ENCODE results near the gene PANK1.

Gene PANK1

DNA sequence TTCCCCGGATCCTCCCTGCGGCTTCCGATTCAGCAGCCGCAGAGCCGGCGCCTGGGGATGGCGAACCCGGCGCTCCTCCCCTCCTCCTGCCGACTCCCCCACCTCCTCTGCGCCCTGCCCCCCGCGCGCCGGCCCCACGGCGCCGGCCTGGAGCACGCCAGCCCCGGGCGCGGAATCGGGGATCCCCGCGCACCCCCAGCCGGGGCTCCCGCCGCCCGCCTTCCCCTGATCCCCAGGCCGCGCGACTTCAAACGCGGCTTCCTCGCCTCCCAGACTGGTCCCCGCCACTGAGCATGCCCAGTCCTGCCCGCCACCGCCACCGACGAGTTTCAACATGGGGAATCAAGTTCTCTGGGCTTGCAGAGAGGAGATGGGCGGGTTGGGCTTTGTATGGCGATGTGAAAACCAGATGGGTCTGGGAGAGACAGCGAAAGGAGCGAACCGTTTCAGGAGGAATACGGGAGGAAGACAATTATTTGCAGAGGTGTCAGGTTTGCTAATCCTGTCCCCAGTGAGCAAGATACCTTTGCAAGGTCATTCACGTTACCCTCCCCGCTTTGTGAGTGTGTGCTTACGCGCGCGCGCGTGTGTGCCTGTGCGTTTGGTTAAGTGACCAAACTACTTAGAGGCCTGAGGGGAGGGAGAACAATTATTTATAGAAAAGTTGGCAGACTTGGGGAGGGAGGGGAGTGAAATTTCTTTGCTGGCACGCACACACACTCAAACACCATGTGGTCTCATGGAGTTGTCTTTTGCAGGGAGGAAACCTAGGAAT lies at the start of gene PANK1:
TSS of gene PANK1 (minus strand) at position 276 of the 775 bp plus-strand sequence. CDS start 351 bp downstream, outside the sequence.
- TF ChIP-seq JUND (IDR thresholded peaks at IDR 0.05; ENCODE audit: low read depth), result no peak
- in situ Hi-C loops (cut with HindIII; ENCODE audit: low pct_unique_long_range_greater_than_20kb, low sequenced_read_pairs), result no loop called here
- peak; percentile 63 to 86 for DNase-seq (ENCODE audit: low read depth in 1 of 2, low spot score in 1 of 2)

DNA sequence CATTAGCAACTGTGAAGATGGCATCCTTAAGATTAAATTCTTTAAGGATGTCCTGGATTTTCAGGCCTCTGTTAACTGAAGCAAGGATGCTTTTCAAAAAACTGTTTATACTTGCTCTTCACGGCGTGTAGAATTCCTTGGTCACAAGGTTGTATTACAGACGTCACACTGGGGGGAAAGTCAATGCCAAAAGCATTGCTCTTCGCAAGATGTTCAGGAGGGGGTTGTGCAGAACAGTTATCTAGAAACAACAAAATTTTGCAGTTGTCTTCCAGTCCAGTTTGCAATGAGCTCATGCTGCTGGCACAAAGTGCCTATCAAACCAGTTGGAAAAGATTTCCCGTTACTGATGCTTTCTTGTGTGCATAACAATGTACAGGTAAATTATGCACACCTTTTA lies 48.1 kb upstream of the PANK1 start:
- DNase-seq (ENCODE audit: low read depth in 1 of 2, low spot score in 1 of 2), result no peak
- in situ Hi-C loops (cut with HindIII; ENCODE audit: low pct_unique_long_range_greater_than_20kb, low sequenced_read_pairs), result no loop called here
- TF ChIP-seq JUND (IDR thresholded peaks at IDR 0.05; ENCODE audit: low read depth), result no peak

DNA sequence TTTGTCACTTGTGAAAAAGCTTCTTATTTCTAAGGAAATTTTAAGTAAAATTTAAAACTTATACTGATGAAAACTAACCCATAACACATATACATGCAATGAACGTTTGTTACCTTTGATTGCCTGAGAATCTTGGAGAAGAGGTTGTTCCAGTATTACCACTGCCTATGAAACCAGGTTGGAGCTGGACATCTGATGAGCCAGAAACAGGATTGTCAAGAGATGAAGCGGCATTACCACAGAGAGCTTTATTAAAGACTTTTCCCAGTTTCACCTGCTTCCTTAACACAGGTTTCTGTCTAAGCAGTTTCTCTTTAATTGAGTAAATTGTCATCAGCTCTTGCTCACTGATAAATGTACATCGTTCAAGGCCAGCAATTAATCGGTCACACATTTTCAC lies 47.4 kb upstream of the PANK1 start:
- no peak for TF ChIP-seq JUND (IDR thresholded peaks at IDR 0.05; ENCODE audit: low read depth)
- peak in 1 of 2 experiments; percentile 9 for DNase-seq (ENCODE audit: low read depth in 1 of 2, low spot score in 1 of 2)
- in situ Hi-C loops (cut with HindIII; ENCODE audit: low pct_unique_long_range_greater_than_20kb, low sequenced_read_pairs), result no loop called here

DNA sequence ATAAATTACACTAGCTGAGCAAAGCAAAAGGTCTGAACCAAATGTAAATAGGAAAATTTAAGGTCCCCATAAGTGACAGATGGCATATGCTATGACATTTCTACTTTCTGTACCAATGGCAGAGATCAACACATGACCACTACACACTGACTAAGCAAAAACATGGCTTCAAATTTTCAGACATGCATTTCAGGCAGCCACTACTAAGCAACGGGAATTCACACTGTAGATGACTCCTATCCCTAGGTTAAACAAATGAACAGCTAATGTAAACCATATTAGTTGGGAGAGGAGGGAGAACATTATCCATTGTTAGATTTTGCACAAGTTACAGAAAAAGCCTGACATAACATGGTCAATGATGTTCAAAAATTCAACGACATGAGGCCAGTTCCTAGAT lies 45.0 kb upstream of the PANK1 start:
- no peak for TF ChIP-seq JUND (IDR thresholded peaks at IDR 0.05; ENCODE audit: low read depth)
- DNase-seq (ENCODE audit: low read depth in 1 of 2, low spot score in 1 of 2), result no peak
- in situ Hi-C loops (cut with HindIII; ENCODE audit: low pct_unique_long_range_greater_than_20kb, low sequenced_read_pairs), result no loop called here

DNA sequence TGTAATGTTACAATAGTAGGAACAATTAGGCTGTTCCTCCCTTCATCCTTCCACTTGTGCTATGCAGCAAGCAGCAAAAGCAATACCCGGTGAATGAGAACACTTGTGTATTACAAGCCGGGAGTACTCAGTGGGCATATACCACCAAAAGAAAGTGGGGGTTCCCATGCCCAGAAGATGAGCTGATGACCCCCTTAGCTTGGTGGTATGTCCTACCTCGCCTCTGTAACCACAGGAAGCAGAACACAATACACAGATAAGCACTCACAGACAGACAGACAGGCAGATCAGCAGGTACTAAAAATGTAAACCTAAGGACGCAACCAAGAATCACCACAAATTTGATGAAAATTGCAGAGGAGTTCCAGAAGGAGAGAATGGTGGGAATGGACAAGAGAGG lies 40.9 kb upstream of the PANK1 start:
- in situ Hi-C loops (cut with HindIII; ENCODE audit: low pct_unique_long_range_greater_than_20kb, low sequenced_read_pairs), result no loop called here
- no peak for TF ChIP-seq JUND (IDR thresholded peaks at IDR 0.05; ENCODE audit: low read depth)
- DNase-seq (ENCODE audit: low read depth in 1 of 2, low spot score in 1 of 2), result no peak

DNA sequence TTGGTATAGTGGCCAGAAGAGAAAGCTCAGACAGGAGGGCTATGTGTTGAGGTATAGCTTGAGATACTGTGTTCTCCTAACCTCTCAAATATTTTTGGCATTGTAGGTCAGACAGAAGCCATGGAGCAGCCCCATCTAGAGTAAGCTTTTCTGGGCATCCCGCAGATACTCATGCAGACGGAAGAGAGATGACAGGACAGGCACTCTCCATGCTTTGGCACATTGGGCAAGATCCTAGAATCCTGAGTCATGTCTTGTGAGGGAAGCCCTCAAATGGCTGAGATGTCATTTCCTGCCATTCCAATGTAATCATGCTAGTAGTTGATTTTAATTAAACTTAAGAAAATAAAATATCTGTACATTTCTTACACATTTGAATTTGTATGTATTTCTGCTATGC lies 39.6 kb upstream of the PANK1 start:
- in situ Hi-C loops (cut with HindIII; ENCODE audit: low pct_unique_long_range_greater_than_20kb, low sequenced_read_pairs), result no loop called here

DNA sequence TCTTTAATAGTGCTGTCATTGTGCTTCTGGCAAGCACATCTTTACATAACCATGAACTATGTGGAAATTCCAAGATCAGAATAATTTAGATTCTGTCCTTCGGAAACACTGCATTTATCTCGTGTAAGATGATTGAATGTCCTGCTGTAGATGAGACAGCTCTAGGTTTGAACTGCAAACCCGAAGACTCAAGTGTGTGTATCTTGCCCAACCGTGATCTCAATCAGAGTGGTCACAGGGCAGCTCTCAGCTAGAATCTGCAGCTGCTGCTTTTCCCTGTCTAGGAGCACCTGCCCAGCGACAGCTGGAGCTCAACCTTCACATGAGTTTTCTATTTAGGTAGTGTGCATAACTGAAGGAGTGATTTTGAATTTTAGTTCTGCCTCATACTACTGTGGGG lies 38.8 kb upstream of the PANK1 start:
- in situ Hi-C loops (cut with HindIII; ENCODE audit: low pct_unique_long_range_greater_than_20kb, low sequenced_read_pairs), result no loop called here
- no peak for DNase-seq (ENCODE audit: low read depth in 1 of 2, low spot score in 1 of 2)
- no peak for TF ChIP-seq JUND (IDR thresholded peaks at IDR 0.05; ENCODE audit: low read depth)

More for the DNA sequence above, 39.6 kb upstream of the PANK1 start:
- no peak for TF ChIP-seq JUND (IDR thresholded peaks at IDR 0.05; ENCODE audit: low read depth)
- no peak for DNase-seq (ENCODE audit: low read depth in 1 of 2, low spot score in 1 of 2)

DNA sequence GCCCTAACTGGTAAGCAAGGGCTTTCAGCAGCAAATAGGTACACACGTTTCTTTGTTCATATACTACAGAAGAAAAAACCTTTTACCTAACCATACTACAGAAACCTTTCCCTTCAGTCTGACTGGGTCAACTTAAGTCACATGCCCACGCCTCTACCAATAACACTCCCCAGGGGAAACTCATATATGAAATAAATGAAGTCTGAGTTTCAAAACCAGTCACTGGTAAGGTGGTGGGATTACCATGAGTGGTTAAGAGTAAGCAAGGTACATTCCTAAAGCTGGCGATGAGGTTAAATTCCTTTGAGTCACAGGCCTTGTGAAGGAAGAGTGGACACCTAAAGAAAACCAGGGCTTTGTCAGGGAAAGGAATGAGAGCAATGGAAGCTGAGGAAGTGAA lies 34.9 kb upstream of the PANK1 start:
- no peak for DNase-seq (ENCODE audit: low read depth in 1 of 2, low spot score in 1 of 2)
- TF ChIP-seq JUND (IDR thresholded peaks at IDR 0.05; ENCODE audit: low read depth), result no peak
- in situ Hi-C loops (cut with HindIII; ENCODE audit: low pct_unique_long_range_greater_than_20kb, low sequenced_read_pairs), result no loop called here

DNA sequence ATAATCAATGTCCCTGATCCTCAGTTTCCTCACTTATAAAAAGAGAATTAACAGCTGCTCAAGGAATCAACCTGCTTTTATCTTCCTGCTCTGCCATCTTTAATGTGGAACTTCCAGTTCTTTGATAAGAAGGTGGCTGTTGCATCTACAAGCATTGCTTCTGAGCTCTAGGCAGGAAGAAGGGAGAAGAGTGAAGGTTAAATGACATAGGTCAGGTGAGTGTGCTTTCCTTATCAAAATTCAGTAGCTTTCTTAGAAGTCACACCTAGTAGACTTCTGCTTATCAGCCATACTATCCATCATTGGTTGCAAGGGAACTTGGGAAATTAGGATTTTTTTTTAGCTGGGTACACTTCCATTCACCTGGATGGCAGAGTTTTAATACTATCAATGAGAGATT lies 32.3 kb upstream of the PANK1 start:
- in situ Hi-C loops (cut with HindIII; ENCODE audit: low pct_unique_long_range_greater_than_20kb, low sequenced_read_pairs), result no loop called here
- TF ChIP-seq JUND (IDR thresholded peaks at IDR 0.05; ENCODE audit: low read depth), result no peak
- no peak for DNase-seq (ENCODE audit: low read depth in 1 of 2, low spot score in 1 of 2)

DNA sequence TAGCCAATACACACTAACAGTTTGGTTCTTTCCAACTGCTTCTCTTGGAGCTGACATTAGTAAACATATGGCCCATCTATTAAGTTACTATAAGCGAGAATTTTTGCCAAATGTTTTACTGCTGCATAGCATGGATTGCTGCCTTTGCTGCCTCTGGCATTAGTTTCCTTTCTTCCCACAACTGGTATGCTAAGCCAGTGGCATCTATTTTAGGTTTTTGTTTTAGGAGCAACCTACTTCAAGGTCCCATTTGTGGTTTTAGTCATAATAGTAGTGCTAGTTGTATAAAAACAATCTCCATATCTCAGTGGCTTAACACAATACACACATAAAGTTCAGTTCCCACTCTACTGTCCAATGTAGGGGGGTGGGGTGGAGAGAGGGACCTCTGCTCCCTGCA lies 25.9 kb upstream of the PANK1 start:
- no peak for TF ChIP-seq JUND (IDR thresholded peaks at IDR 0.05; ENCODE audit: low read depth)
- in situ Hi-C loops (cut with HindIII; ENCODE audit: low pct_unique_long_range_greater_than_20kb, low sequenced_read_pairs), result no loop called here
- no peak for DNase-seq (ENCODE audit: low read depth in 1 of 2, low spot score in 1 of 2)

DNA sequence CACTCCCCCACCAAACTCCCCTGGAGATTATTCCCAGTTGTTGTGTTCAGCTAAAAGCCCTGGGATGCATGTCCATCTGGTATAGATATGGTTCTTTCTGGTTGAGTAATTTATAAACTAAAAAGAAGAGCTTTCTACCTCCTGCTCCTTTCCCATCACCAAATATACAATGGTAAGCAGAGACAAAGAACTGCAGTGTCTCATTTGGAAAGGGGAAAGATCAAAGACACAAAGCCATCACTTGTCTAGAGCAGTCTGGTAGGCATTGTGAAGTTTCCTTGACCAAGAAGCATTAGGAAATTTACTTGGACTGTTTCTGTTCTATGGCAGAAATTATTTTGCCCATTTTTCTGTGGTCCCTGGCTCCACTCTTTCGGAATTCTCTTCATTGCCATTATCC lies 24.9 kb upstream of the PANK1 start:
- in situ Hi-C loops (cut with HindIII; ENCODE audit: low pct_unique_long_range_greater_than_20kb, low sequenced_read_pairs), result no loop called here
- no peak for TF ChIP-seq JUND (IDR thresholded peaks at IDR 0.05; ENCODE audit: low read depth)
- no peak for DNase-seq (ENCODE audit: low read depth in 1 of 2, low spot score in 1 of 2)

DNA sequence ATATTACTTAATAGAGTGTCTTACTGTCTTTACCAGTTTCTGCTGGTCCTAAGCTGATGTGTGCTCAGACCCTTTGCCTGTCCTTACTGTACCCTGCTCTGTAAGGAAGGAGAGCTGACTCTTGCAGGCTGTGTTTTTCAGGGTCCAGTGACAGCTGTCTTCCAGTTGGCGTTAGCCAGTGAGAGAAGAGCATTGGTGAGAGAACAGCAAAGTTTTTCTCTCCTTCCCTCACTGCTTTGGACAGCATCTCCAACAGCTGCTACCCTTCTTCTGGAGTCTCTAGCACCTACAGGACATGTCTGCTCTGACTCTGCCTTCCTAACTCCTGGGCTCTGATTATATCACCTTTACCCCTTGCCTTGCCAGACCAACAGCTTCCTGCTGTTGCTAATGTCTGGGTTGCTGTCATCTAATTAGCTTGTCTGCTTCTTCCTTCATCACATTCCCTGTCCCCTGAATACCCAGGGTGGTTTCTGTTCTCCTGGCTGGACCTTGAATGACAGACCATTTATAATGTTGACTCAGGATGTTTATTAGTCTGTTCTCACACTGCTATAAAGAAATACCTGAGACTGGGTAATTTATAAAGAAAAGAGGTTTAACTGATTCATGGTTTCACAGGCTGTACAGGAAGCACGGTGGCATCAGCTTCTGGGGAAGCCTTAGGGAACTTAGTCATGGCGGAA lies 23.5 kb upstream of the PANK1 start:
- TF ChIP-seq JUND (IDR thresholded peaks at IDR 0.05; ENCODE audit: low read depth), result no peak
- in situ Hi-C loops (cut with HindIII; ENCODE audit: low pct_unique_long_range_greater_than_20kb, low sequenced_read_pairs), result no loop called here
- DNase-seq (ENCODE audit: low read depth in 1 of 2, low spot score in 1 of 2), result no peak

DNA sequence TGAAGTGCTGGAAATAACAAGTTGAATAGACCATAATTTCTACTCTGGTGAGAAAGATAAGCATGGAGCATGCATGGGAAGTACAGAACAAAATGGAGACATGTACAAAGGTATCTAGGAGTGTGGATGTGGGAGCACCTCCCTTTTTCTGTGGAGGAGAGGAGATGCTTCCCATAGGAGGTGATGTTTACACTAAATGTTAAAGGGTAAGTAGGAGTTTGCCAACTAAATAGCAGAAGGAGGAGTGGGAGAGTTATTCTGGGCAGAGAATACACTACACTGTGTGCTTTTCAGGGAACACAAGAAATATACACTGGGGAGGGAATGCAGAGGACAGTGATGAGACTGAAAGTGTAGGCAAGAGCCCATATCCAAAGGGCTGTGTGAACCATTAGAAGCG lies 21.1 kb upstream of the PANK1 start:
- in situ Hi-C loops (cut with HindIII; ENCODE audit: low pct_unique_long_range_greater_than_20kb, low sequenced_read_pairs), result no loop called here
- DNase-seq (ENCODE audit: low read depth in 1 of 2, low spot score in 1 of 2), result no peak
- TF ChIP-seq JUND (IDR thresholded peaks at IDR 0.05; ENCODE audit: low read depth), result no peak

All from T47D (cell line).